Hematopoietic multipotent progenitor cell (in vitro differentiated cells): ENCODE results near the gene SLC18A2. TPM values are rescaled to one million over a fixed set of nuclear protein-coding genes. Genes with fewer than 3 reads are reported as not detected.
"Not testable (repeated sequence)": the region's sequence is repeated elsewhere in the genome, so short reads cannot be mapped to it uniquely, and the experiment has no call there.

Experiments
- DNase-seq, 3 donors: peaks; one replicate each; pipeline ENCODE4 v3.0.0-alpha.2; 2011 to 2015; ENCODE audit warnings: low read depth in 2 of 3, low spot score in 2 of 3
- total RNA-seq: library from RNA; depleted of rRNA; stranded (reverse); fragments of >200 nt; gene quantifications from one replicate; pipeline ENCODE4 v1.2.3, GENCODE V29; 2012

The SLC18A2 gene
- total RNA-seq, 1 donor: 13.2 TPM

GRCh38 chr10:117261501-117261900, 20.6 kb downstream of the SLC18A2 start:
- no peak for DNase-seq

GRCh38 chr10:117262291-117262902, 21.5 kb downstream of the SLC18A2 start:
- no peak for DNase-seq

- peak in 1 of 3 donors; percentile 14 for DNase-seq
Observed at GRCh38 chr10:117262903-117263293, 22.0 kb downstream of the SLC18A2 start.

GRCh38 chr10:117264782-117265181, 23.9 kb downstream of the SLC18A2 start:
- DNase-seq: no peak

GRCh38 chr10:117266400-117266799, 25.5 kb downstream of the SLC18A2 start:
- DNase-seq: no peak

- DNase-seq: no peak
Observed at GRCh38 chr10:117266812-117267211, 25.9 kb downstream of the SLC18A2 start.

GRCh38 chr10:117268258-117268657, 27.3 kb downstream of the SLC18A2 start:
- DNase-seq: no peak

GRCh38 chr10:117268907-117269306, 28.0 kb downstream of the SLC18A2 start:
- DNase-seq: no peak

- no peak for DNase-seq
Observed at GRCh38 chr10:117271427-117271826, 30.5 kb downstream of the SLC18A2 start.

GRCh38 chr10:117272195-117273076, 31.5 kb downstream of the SLC18A2 start:
- DNase-seq: no peak

- no peak for DNase-seq
Observed at GRCh38 chr10:117273980-117274379, 33.1 kb downstream of the SLC18A2 start.

- DNase-seq: no peak
Observed at GRCh38 chr10:117274509-117274908, 33.6 kb downstream of the SLC18A2 start.

- no peak for DNase-seq
Observed at GRCh38 chr10:117275121-117275520, 34.2 kb downstream of the SLC18A2 start.

- no peak for DNase-seq
Observed at GRCh38 chr10:117277675-117278074, 36.8 kb downstream of the SLC18A2 start.

- peak in 1 of 3 donors; percentile 16 for DNase-seq
Observed at GRCh38 chr10:117284716-117285494, 44.0 kb downstream of the SLC18A2 start.

- not testable (repeated sequence) for DNase-seq
Observed at GRCh38 chr10:117290872-117291271, 50.0 kb downstream of the SLC18A2 start.

GRCh38 chr10:117294039-117294645, 53.2 kb downstream of the SLC18A2 start:
- DNase-seq: no peak

GRCh38 chr10:117294735-117295134, 53.8 kb downstream of the SLC18A2 start:
- no peak for DNase-seq

GRCh38 chr10:117298219-117298618, 57.3 kb downstream of the SLC18A2 start:
- DNase-seq: no peak

GRCh38 chr10:117299435-117299834, 58.5 kb downstream of the SLC18A2 start:
- no peak for DNase-seq

GRCh38 chr10:117300671-117301070, 59.8 kb downstream of the SLC18A2 start:
- no peak for DNase-seq
